Thoracic aorta (tissue), 2 donors: ENCODE data around the gene ZNF485. TPM values are rescaled to one million over a fixed set of nuclear protein-coding genes. Genes with fewer than 3 reads are reported as not detected.

ENCODE experiments used
- ATAC-seq: fragments of 150-250 bp; one replicate; pipeline ENCODE4 v1.8.0; 2017; ENCODE audit warnings: low read depth; ENCODE audit not compliant: insufficient number of reproducible peaks, low FRiP score
- DNase-seq: peaks from one replicate; pipeline ENCODE4 v3.0.0-alpha.2; 2020; ENCODE audit warnings: low spot score
- H3K27ac ChIP-seq, 2 donors: fragments of 200-600 bp; sonication (generic); 1 replicate in 1 of 2; 2 replicates in 1 of 2; pipeline ENCODE4 v1.5.1; 2016; ENCODE audit warnings: mild to moderate bottlenecking in 2 of 2, moderate library complexity in 2 of 2
- H3K27me3 ChIP-seq: fragments of 200-600 bp; sonication (generic); replicated peaks from 2 replicates; pipeline ENCODE4 v1.6.0; 2016; ENCODE audit warnings: mild to moderate bottlenecking; ENCODE audit not compliant: insufficient read depth
- H3K36me3 ChIP-seq: fragments of 200-600 bp; sonication (generic); one replicate; pipeline ENCODE4 v1.5.1; 2016
- H3K4me1 ChIP-seq, 2 donors: fragments of 200-600 bp; sonication (generic); 1 replicate in 1 of 2; 2 replicates in 1 of 2; pipeline versions ENCODE4 v1.5.1 to v1.6.0; 2016; ENCODE audit warnings: low read depth in 2 of 2, mild to moderate bottlenecking in 1 of 2; ENCODE audit not compliant: control insufficient read depth in 1 of 2
- H3K4me3 ChIP-seq: fragments of 200-600 bp; sonication (generic); 2 replicates; pipeline ENCODE4 v1.5.1; 2016; ENCODE audit warnings: mild to moderate bottlenecking
- H3K9me3 ChIP-seq: fragments of 200-600 bp; sonication (generic); 2 replicates; pipeline ENCODE4 v1.5.1; 2016
- CTCF ChIP-seq: fragments of 200-600 bp; sonication (generic); IDR thresholded peaks from one replicate; pipeline ENCODE4 v1.5.1; 2019; ENCODE audit warnings: antibody characterized with exemption
- total RNA-seq, 2 donors: library from RNA; depleted of rRNA; stranded (reverse); fragments of >200 nt; gene quantifications; one replicate each; pipeline versions ENCODE4 v1.1.0 to v1.2.3, GENCODE V29; 2016

Gene ZNF485
- total RNA-seq, 2 donors from 2014 or later: 3.5 TPM; not detected in 1

DNA sequence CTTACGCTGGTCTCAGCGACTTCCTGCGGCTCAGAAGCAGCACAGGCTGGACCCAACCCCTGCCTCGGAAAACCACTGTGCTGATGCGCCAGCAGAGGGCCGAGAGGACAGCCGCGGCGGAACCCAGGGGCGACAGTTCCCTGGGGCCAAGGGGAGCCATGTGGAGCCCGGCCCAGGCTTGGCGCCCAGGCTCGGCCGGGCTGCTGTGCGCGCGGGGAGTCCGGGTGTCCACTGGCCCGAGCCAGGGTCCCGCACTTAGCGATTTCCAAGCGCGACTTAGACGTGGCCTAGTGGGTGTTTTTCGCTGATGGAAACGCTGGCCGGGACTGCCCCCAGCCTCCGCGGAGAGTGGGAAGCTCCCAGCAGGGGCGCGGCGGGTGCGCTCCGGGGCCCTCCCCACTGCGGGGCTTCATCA, 61.1 kb downstream of the ZNF485 start:
- H3K4me1 ChIP-seq: no peaks in the 10 kb centered on the region
- peak; percentile 44 for TF ChIP-seq CTCF
- H3K36me3 ChIP-seq: no peaks in the 10 kb centered on the region
- DNase-seq (no peak), ATAC-seq (no peak)
- H3K27ac ChIP-seq: no peak overlapping the region
- H3K9me3 ChIP-seq: no peaks in the 10 kb centered on the region
- H3K27me3 ChIP-seq: no peaks in the 10 kb centered on the region
- H3K4me3 ChIP-seq: peak overlapping the region; percentile 47

Other genes starting within 250 kb of the ZNF485 start
- gene FXYD4, start 234.8 kb upstream of the ZNF485 start, total RNA-seq: not detected
- 100 to 1,000 TPM in 1 of 2 donors, 10 to 100 TPM in 1; 86.6 to 137 TPM for gene HNRNPF, start 197.3 kb upstream of the ZNF485 start, total RNA-seq
- 10 to 100 TPM in 1 of 2 donors, 1 to 10 TPM in 1; 8.6 to 19.6 TPM for gene ZNF487, start 169.3 kb upstream of the ZNF485 start, total RNA-seq
- 1 to 10 TPM; 2.8 to 6.5 TPM for gene ZNF239, start 31.8 kb upstream of the ZNF485 start, total RNA-seq
- 10 to 100 TPM; 19.6 to 22.9 TPM for gene ZNF32, start 42.4 kb downstream of the ZNF485 start, total RNA-seq